Pancreas (tissue), 10 donors: ENCODE data around the gene ASIC3. TPM values are rescaled to one million over a fixed set of nuclear protein-coding genes. Genes with fewer than 3 reads are reported as not detected.
"Not testable (repeated sequence)": the region's sequence is repeated elsewhere in the genome, so short reads cannot be mapped to it uniquely, and the experiment has no call there.

Experiments
- ATAC-seq, 4 donors: fragments of 200-7000 bp; cut with Tn5 transposase; one replicate each; pipeline versions ENCODE4 v1.8.0 to v1.9.1; 2020; ENCODE audit warnings: mild to moderate bottlenecking in 4 of 4, moderate library complexity in 4 of 4
- DNase-seq, 6 donors: peaks; one replicate each; pipeline ENCODE4 v3.0.0-alpha.2; 2020
- FAIRE-seq: peaks from 2 replicates; lab custom pipeline; 2012; peaks lifted over from hg19 to GRCh38; lab: Jason Lieb, UNC
- H3K27ac ChIP-seq, 4 donors: fragments of 200-600 bp; sonication (generic); 1 replicate in 3 of 4; 2 replicates in 1 of 4; pipeline versions ENCODE4 v1.5.0 to v1.8.0; 2020
- H3K27me3 ChIP-seq, 4 donors: fragments of 200-600 bp; one replicate each; pipeline ENCODE4 v1.8.0; 2021
- H3K36me3 ChIP-seq, 3 donors: fragments of 200-600 bp; sonication (generic) in 1 of 3; one replicate each; pipeline versions ENCODE4 v1.5.0 to v1.8.0; 2020 to 2021
- H3K4me1 ChIP-seq, 3 donors: fragments of 200-600 bp; one replicate each; pipeline ENCODE4 v1.8.0; 2021
- H3K4me3 ChIP-seq, 4 donors: fragments of 200-600 bp; sonication (generic) in 2 of 4; one replicate each; pipeline versions ENCODE4 v1.5.0 to v1.8.0; 2020 to 2021
- H3K9me3 ChIP-seq, 4 donors: fragments of 200-600 bp; one replicate each; pipeline ENCODE4 v1.8.0; 2021
- WGBS, 2 donors: extraction: QIAGEN DNeasy Blood & Tissue Kit; methylation state at CpG; one replicate each; pipeline ENCODE4 v1.1.7; 2013; 5-methylcytosine and 5-hydroxymethylcytosine counted together
- intact Hi-C, 3 donors: fragments of 100-400 bp; cut with DNase I; formaldehyde crosslinking; loops; one replicate each; pipeline versions ENCODE4 v1.11.1 to v1.14.2; 2022
- polyA plus RNA-seq, 2 donors: library from polyadenylated mRNA; stranded (reverse); fragments of 200-250 nt; gene quantifications; one replicate each; pipeline ENCODE4 v1.2.3, GENCODE V29; 2013
- total RNA-seq, 6 donors: library from RNA; stranded (reverse); fragmentation: NEBNext Ultra II Directional in 4 of 6; extraction: Animal tissue kit (Norgen Biotek cat#: 25700) in 4 of 6; gene quantifications; one replicate each; pipeline versions ENCODE4 v1.2.1 to v1.2.4, GENCODE V29; 2021 to 2023
- TF ChIP-seq, protein P1 (sequence below), 4 donors: fragments of 200-600 bp; sonication (generic) in 3 of 4; IDR thresholded peaks; one replicate each; pipeline versions ENCODE4 v1.5.0 to v1.8.0; 2021; ENCODE audit warnings: antibody characterized with exemption in 4 of 4
- donor health status: healthy with polysubstance abuse.
- donor health status: DM: no; HTN: no; CAD: no; lungs with moderate emphysema.
- donor health status: DM: no; HTN: no; CAD: no.
- donor health status: control.
- donor health status: control.
- donor health status: Bipolar disorder and iron deficiency.
- donor health status: DM: yes; HTN: yes; CAD: no.
- donor health status: DM: no; HTN: no; CAD: no.
- donor health status: DM: no; HTN: no; CAD: no.
- donor health status: DM: yes; HTN: yes; CAD: no.

Gene ASIC3
- total and polyA plus RNA-seq, 8 donors, result 0.47 to 8.7 (median 0.83) TPM

DNA sequence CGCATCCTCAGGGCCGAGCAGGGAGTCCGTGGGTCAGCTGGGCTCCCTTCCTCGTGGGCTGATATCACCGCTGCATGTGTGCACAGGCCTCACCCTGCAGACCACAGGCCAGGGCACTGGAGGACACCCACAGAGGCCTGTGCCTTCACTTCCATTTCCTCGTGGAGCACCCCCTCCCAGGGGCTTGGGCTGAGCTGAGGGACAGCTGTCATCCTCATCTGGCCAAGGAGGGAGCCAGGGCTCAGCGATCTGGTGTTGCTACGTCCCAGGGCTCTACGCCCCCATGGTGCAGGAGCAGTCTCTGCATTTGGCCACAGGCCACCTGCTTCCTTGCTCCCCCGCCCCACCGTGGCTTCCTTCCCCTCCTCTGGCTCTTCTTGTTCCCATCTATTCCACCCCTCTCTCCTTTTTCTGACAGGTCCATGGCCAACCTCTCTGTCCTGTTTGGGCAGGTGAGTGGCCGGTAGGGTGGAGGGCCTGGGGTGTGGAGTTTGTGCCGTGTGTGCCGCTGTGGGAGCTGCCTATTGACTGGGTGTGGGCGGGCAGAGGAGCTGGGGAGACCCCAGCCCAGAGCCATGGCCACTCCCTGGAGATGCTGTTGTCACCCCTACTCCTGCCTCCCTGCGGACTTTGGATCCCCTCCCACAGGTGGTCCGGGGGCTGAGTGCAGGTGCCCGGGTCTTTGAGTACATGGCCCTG is 8.3 kb upstream of the ASIC3 start:
- ATAC-seq (peak in 1 of 4 donors; percentile 23), FAIRE-seq (no peak), DNase-seq (no peak)
- no peaks in the 10 kb centered on the region for H3K27me3 ChIP-seq
- no peaks in the 10 kb centered on the region for H3K9me3 ChIP-seq
- H3K4me1 ChIP-seq, result peaks cover 0 to 7% (median 0%) of the 10 kb centered on the region in 3 donors
- TF ChIP-seq, protein P1, sequence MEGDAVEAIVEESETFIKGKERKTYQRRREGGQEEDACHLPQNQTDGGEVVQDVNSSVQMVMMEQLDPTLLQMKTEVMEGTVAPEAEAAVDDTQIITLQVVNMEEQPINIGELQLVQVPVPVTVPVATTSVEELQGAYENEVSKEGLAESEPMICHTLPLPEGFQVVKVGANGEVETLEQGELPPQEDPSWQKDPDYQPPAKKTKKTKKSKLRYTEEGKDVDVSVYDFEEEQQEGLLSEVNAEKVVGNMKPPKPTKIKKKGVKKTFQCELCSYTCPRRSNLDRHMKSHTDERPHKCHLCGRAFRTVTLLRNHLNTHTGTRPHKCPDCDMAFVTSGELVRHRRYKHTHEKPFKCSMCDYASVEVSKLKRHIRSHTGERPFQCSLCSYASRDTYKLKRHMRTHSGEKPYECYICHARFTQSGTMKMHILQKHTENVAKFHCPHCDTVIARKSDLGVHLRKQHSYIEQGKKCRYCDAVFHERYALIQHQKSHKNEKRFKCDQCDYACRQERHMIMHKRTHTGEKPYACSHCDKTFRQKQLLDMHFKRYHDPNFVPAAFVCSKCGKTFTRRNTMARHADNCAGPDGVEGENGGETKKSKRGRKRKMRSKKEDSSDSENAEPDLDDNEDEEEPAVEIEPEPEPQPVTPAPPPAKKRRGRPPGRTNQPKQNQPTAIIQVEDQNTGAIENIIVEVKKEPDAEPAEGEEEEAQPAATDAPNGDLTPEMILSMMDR (IDR thresholded peaks at IDR 0.05), result no peak
- peaks cover 0 to 16% (median 0%) of the 10 kb centered on the region in 3 donors for H3K36me3 ChIP-seq
- H3K4me3 ChIP-seq, result no peak overlapping the region
- intact Hi-C loops, result no loop called here
- 81 to 87% methylated on average over 17 to 18 of the region's 18 CpGs for WGBS, 2 donors
- no peak overlapping the region for H3K27ac ChIP-seq

DNA sequence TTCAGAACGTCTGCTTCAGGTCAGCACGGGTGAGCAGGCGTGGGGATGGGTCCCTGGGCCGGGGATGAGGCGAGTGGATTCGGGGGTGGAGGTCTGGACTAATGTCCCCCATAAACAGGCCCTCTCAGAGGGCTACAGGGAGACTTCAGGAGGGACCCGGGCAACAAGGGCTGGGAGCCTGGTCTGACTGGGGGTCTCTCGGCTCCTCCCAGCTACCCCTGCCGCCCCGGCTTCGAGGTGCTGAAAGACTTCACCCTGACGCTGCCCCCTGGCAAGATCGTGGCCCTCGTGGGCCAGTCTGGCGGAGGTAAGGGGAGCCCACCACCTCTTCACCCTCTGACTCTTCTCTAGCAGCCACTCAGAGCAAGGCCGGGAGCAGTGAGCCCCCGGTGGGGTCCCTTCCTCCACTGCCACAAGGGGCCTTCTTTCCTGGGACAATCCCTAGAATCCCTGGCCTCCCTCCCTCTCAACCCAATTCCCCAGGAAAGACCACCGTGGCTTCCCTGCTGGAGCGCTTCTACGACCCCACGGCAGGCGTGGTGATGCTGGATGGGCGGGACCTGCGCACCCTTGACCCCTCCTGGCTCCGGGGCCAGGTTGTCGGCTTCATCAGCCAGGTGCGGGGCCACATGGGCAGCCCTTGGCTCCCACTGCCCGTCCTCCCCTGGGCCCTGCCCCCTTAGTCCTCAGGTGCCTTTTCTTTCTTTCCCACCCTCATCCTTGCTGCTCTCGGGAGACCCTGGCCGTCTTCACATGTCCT is 7.5 kb upstream of the ASIC3 start:
- intact Hi-C loops, result no loop called here
- peaks cover 0 to 7% (median 0%) of the 10 kb centered on the region in 3 donors for H3K4me1 ChIP-seq
- ATAC-seq (no peak), FAIRE-seq (no peak), DNase-seq (peak in 1 of 6 donors; percentile 68)
- H3K4me3 ChIP-seq, result no peak overlapping the region
- H3K27me3 ChIP-seq, result no peaks in the 10 kb centered on the region
- TF ChIP-seq, protein P1 (IDR thresholded peaks at IDR 0.05), result no peak
- H3K27ac ChIP-seq, result no peak overlapping the region
- H3K36me3 ChIP-seq, result peaks cover 0 to 15% (median 0%) of the 10 kb centered on the region in 3 donors
- H3K9me3 ChIP-seq, result no peaks in the 10 kb centered on the region
- WGBS, 2 donors, result 91 to 95% methylated on average over 22 to 30 of the region's 30 CpGs

DNA sequence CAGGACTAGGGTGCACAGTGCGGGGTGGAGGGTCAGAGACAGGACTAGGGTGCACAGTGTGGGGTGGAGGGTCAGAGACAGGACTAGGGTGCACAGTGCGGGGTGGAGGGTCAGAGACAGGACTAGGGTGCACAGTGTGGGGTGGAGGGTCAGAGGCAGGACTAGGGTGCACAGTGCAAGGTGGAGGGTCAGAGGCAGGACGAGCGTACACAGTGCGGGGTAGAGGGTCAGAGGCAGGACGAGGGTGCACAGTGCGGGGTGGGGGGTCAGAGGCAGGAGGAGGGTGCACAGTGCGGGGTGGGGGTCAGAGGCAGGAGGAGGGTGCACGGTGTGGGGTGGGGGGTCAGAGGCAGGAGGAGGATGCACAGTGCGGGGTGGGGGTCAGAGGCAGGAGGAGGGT is 4.9 kb upstream of the ASIC3 start:
- intact Hi-C loops, H3K27me3 ChIP-seq, H3K27ac ChIP-seq, H3K4me3 ChIP-seq, H3K4me1 ChIP-seq, H3K36me3 ChIP-seq, H3K9me3 ChIP-seq, FAIRE-seq, ATAC-seq: not testable (repeated sequence)
- peak in 1 of 6 donors; percentile 55 for DNase-seq
- 84 to 94% methylated on average over 8 to 10 of the region's 10 CpGs for WGBS, 2 donors

DNA sequence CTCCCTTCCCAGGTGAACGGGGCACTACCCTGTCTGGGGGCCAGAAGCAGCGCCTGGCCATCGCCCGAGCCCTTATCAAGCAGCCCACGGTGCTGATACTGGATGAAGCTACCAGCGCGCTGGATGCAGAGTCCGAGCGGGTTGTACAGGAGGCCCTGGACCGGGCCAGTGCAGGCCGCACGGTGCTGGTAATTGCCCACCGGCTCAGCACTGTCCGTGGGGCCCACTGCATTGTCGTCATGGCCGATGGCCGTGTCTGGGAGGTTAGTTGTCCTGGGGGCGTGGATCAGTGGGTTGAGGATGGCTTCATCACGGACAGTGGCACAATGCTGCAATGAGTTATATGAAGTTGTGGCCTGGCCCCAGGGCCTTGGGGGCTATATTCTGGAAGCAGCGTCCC is 4.4 kb upstream of the ASIC3 start:
- intact Hi-C loops, result no loop called here
- ATAC-seq (no peak), DNase-seq (peak in 2 of 6 donors; percentile 12 to 51), FAIRE-seq (no peak)
- Histone ChIP-seq H3K27me3 (no peaks in the 10 kb centered on the region), H3K4me3 (no peak overlapping the region), H3K36me3 (no peaks in the 10 kb centered on the region), H3K27ac (no peak overlapping the region), H3K4me1 (peaks cover 0 to 7% (median 0%) of the 10 kb centered on the region in 3 donors), H3K9me3 (no peaks in the 10 kb centered on the region)
- WGBS, 2 donors, result 94% methylated on average over 20 of the region's 20 CpGs
- TF ChIP-seq, protein P1 (IDR thresholded peaks at IDR 0.05), result no peak

DNA sequence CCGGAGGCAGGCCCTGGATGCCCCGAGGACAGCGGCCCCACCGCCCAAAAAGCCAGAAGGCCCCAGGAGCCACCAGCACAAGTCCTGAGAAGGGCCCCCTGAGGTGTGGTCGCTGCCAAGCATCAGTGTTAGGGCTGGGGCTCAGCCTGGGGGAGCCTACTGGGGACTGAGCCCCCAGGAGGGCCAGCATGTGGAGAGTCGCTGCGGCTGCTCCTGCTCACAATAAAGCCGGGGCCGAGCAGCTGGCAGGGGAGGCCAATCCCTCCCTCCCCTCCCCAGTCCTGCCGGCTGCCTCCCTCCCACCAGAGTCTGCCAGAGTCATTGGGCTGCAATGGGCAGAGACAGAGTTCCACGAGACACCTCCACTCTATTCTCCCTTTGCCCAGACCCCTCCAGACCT is 3.1 kb upstream of the ASIC3 start:
- Histone ChIP-seq H3K36me3 (no peaks in the 10 kb centered on the region), H3K9me3 (no peaks in the 10 kb centered on the region), H3K4me3 (no peak overlapping the region), H3K27ac (no peak overlapping the region), H3K4me1 (no peaks in the 10 kb centered on the region), H3K27me3 (no peaks in the 10 kb centered on the region)
- ATAC-seq (no peak), FAIRE-seq (no peak), DNase-seq (peak in 2 of 6 donors; percentile 11 to 59)
- TF ChIP-seq, protein P1 (IDR thresholded peaks at IDR 0.05), result no peak
- intact Hi-C loops, result no loop called here
- WGBS, 2 donors, result 88 to 98% methylated on average over 9 to 11 of the region's 11 CpGs
